Transverse colon (tissue), 3 donors: ENCODE results near the gene XRCC5.

Experiments used
- POLR2A ChIP-seq: fragments of 450-650 bp; IDR thresholded peaks from one replicate; pipeline ENCODE4 v1.6.1; 2016; ENCODE audit warnings: antibody characterized with exemption, mild to moderate bottlenecking, moderate library complexity
- TF ChIP-seq, protein P1 (sequence below), 5 experiments: fragments of 200-600 bp in 3 of 5; fragments of 450-650 bp in 2 of 5; sonication (generic) in 3 of 5; IDR thresholded peaks; 1 replicate in 2 of 5; 2 replicates in 3 of 5; pipeline ENCODE4 v1.5.1; 2016 to 2017; ENCODE audit warnings: antibody characterized with exemption in 5 of 5, inconsistent platforms in 3 of 5, mild to moderate bottlenecking in 2 of 5, moderate library complexity in 1 of 5

DNA sequence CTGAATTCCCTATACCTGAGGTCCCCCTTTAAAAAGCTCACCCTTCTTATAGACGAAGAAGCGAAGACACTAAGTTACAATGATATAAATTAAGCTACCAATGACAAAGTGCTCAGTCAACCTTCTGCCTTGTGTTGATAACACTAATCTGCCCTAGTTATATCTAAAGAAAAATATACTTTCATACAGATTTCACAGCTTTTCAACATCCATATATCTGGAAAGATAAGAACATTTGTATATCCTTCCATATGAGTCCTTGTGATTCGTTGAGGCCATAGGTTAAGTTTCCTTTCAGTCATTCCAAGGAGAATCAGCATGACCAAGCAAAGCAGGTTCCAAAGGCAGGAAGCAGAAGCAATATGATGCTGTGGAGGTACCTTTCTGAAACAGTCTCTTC, 46.8 kb downstream of the XRCC5 start:
- TF ChIP-seq, protein P1, sequence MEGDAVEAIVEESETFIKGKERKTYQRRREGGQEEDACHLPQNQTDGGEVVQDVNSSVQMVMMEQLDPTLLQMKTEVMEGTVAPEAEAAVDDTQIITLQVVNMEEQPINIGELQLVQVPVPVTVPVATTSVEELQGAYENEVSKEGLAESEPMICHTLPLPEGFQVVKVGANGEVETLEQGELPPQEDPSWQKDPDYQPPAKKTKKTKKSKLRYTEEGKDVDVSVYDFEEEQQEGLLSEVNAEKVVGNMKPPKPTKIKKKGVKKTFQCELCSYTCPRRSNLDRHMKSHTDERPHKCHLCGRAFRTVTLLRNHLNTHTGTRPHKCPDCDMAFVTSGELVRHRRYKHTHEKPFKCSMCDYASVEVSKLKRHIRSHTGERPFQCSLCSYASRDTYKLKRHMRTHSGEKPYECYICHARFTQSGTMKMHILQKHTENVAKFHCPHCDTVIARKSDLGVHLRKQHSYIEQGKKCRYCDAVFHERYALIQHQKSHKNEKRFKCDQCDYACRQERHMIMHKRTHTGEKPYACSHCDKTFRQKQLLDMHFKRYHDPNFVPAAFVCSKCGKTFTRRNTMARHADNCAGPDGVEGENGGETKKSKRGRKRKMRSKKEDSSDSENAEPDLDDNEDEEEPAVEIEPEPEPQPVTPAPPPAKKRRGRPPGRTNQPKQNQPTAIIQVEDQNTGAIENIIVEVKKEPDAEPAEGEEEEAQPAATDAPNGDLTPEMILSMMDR (IDR thresholded peaks at IDR 0.05): no peak
- no peak for TF ChIP-seq POLR2A
